MCF 10A (cell line): ENCODE results near the gene TRIL. TPM values are rescaled to one million over a fixed set of nuclear protein-coding genes. Genes with fewer than 3 reads are reported as not detected.
A peak's percentile ranks its signal among the peaks of the same experiment; 100 is the strongest.

ENCODE experiments used
- BruUV-seq: library from RNA; stranded (reverse); fragments of 400-500 nt; replicated peaks from 2 replicates; lab custom pipeline; 2021; lab: Mats Ljungman, UMichigan
- CTCF ChIA-PET: fragments of 300-600 bp; sonication (Branson Sonifier 250); formaldehyde crosslinking; extraction: SDS; loops from one replicate; lab custom pipeline; 2021; ENCODE audit warnings: antibody characterized with exemption, inconsistent platforms; lab: Yijun Ruan, JAX
- POLR2A ChIA-PET: fragments of 300-600, 350-650 bp; sonication (Branson Sonifier 250); formaldehyde crosslinking; extraction: SDS; loops from one replicate; lab custom pipeline; 2020; ENCODE audit warnings: antibody characterized with exemption, inconsistent platforms; lab: Yijun Ruan, JAX
- DNase-seq: peaks from one replicate; pipeline ENCODE4 v3.0.0-alpha.2; 2018; ENCODE audit not compliant: unreplicated experiment
- H3K27ac Mint-ChIP-seq: one replicate; pipeline ENCODE4 v1.8.0; 2022; ENCODE audit warnings: mild to moderate bottlenecking, low read depth, mixed read lengths; ENCODE audit not compliant: unreplicated experiment
- H3K27me3 Mint-ChIP-seq: one replicate; pipeline ENCODE4 v1.8.0; 2022; ENCODE audit warnings: mixed read lengths; ENCODE audit not compliant: insufficient read depth, unreplicated experiment
- H3K36me3 Mint-ChIP-seq: one replicate; pipeline ENCODE4 v1.8.0; 2022; ENCODE audit warnings: mild to moderate bottlenecking, moderate library complexity, mixed read lengths; ENCODE audit not compliant: insufficient read depth, unreplicated experiment
- H3K4me1 Mint-ChIP-seq: one replicate; pipeline ENCODE4 v1.8.0; 2022; ENCODE audit warnings: mixed read lengths; ENCODE audit not compliant: insufficient read depth, unreplicated experiment
- H3K4me3 Mint-ChIP-seq: one replicate; pipeline ENCODE4 v1.8.0; 2022; ENCODE audit warnings: mild to moderate bottlenecking, moderate library complexity, mixed read lengths; ENCODE audit not compliant: unreplicated experiment
- H3K9me3 Mint-ChIP-seq: one replicate; pipeline ENCODE4 v1.8.0; 2022; ENCODE audit warnings: mixed read lengths; ENCODE audit not compliant: unreplicated experiment
- CTCF ChIP-seq: fragments of 200-600 bp; IDR thresholded peaks from one replicate; pipeline ENCODE4 v1.8.0; 2022; ENCODE audit warnings: antibody characterized with exemption, mild to moderate bottlenecking; ENCODE audit not compliant: unreplicated experiment
- intact Hi-C: fragments of 100-400 bp; cut with micrococcal nuclease; formaldehyde crosslinking; loops from 2 replicates; pipeline ENCODE4 v1.14.1; 2022
- total RNA-seq: library from RNA; stranded (reverse); gene quantifications from 2 replicates; pipeline ENCODE4 v1.2.3, GENCODE V29; 2022

Gene TRIL
- total RNA-seq, 1 experiment from 2014 or later = not detected

DNA sequence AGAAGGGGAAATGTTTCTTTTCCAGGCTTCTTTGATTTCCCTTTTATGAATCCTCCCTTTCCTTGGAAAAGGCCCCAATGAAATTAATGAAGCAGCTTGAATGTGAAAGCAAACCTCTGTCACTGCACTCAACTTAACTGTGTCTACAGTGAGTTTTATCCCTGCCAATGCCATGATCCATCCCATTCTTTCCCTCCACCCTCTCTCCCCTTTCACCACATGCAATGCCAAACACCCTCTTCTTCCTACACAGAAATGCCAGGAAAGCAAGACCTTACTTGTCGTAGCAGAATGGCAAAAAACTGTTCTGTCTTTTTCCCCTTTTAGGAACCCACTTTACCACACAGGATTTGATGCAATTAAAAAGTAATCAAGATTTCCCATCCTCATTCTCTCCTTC is 47.3 kb upstream of the TRIL start:
- DNase-seq = peak; percentile 16
- Mint-ChIP-seq H3K27me3 (no peaks in the 10 kb centered on the region), H3K4me3 (no peak overlapping the region), H3K36me3 (peaks cover 10% of the 10 kb centered on the region), H3K27ac (no peak overlapping the region), H3K9me3 (peaks cover 20% of the 10 kb centered on the region), H3K4me1 (no peaks in the 10 kb centered on the region)
- ChIA-PET POLR2A (interaction anchor here (1.0 kb wide), 1 partner anchor 45 kb away, joined by 3 read pairs; no protein-coding TSS in a partner anchor), CTCF (interaction anchor here (1.0 to 1.4 kb wide), 2 partner anchors 83 to 252 kb away, joined by 3 to 4 read pairs; no protein-coding TSS in a partner anchor)
- TF ChIP-seq CTCF = no peak
- BruUV-seq = no TSS peak
- intact Hi-C loops = no loop called here

GRCh38 chr7:29003703-29004102 is 45.6 kb upstream of the TRIL start:
- Mint-ChIP-seq H3K9me3 (peaks cover 20% of the 10 kb centered on the region), H3K4me3 (no peak overlapping the region), H3K27ac (no peak overlapping the region), H3K36me3 (peaks cover 10% of the 10 kb centered on the region), H3K4me1 (no peaks in the 10 kb centered on the region), H3K27me3 (no peaks in the 10 kb centered on the region)
- BruUV-seq = no TSS peak
- intact Hi-C loops = no loop called here
- ChIA-PET CTCF (interaction anchor here (1.2 kb wide), 1 partner anchor 43 kb away, joined by 4 read pairs; no protein-coding TSS in a partner anchor), POLR2A (no interaction called here)
- no peak for DNase-seq
- no peak for TF ChIP-seq CTCF

DNA sequence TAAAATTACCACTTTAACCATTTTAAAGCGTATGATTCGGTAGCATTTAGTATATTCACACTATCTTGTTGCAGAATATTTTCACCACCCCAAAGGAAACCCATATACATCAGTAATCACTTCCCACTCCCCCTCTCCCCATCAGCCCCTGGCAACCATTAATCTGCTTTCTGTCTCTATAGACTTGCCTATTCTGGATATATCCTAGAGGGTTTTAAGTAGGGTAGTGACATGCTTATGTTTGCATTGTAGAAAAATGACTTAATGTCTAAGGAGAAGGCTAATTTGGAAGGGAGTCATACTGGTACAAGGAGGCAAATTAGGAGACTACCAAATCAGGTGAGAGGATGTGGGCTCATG is 42.6 kb upstream of the TRIL start:
- Mint-ChIP-seq H3K27ac (no peak overlapping the region), H3K36me3 (peaks cover 6% of the 10 kb centered on the region), H3K4me3 (no peak overlapping the region), H3K9me3 (peaks cover 9% of the 10 kb centered on the region), H3K27me3 (no peaks in the 10 kb centered on the region), H3K4me1 (no peaks in the 10 kb centered on the region)
- no peak for DNase-seq
- intact Hi-C loops = no loop called here
- BruUV-seq = no TSS peak
- ChIA-PET CTCF (interaction anchor here (0.6 to 0.8 kb wide), 2 partner anchors 11 to 23 kb away, joined by 4 read pairs; no protein-coding TSS in a partner anchor), POLR2A (no interaction called here)
- no peak for TF ChIP-seq CTCF

- POLR2A ChIA-PET = interaction anchor here (0.8 kb wide), 1 partner anchor 38 kb away, joined by 3 read pairs; no protein-coding TSS in a partner anchor
- H3K4me1 Mint-ChIP-seq = no peaks in the 10 kb centered on the region
- peaks cover under 1% of the 10 kb centered on the region for H3K36me3 Mint-ChIP-seq
- intact Hi-C loops = no loop called here
- H3K4me3 Mint-ChIP-seq = no peak overlapping the region
- no peak for TF ChIP-seq CTCF
- no peak for DNase-seq
- BruUV-seq = no TSS peak
- no peaks in the 10 kb centered on the region for H3K27me3 Mint-ChIP-seq
- H3K27ac Mint-ChIP-seq = no peak overlapping the region
- CTCF ChIA-PET = interaction anchor here (0.7 kb wide), 1 partner anchor 393 kb away, joined by 3 read pairs; no protein-coding TSS in a partner anchor
- peaks cover 9% of the 10 kb centered on the region for H3K9me3 Mint-ChIP-seq
Measured at GRCh38 chr7:28999895-29000716, 42.0 kb upstream of the TRIL start.
